ENCODE data around the gene GRK3. TPM values are rescaled to one million over a fixed set of nuclear protein-coding genes. Genes with fewer than 3 reads are reported as not detected.
"Not testable (repeated sequence)": the region's sequence is repeated elsewhere in the genome, so short reads cannot be mapped to it uniquely, and the experiment has no call there.

The GRK3 gene
- total RNA-seq, 3 donors from 2014 or later (not counting 1 experiment from before 2014, with no cell fraction given), result 2.2 to 7.2 (median 3.8) TPM

GRCh38 chr22:25557218-25557617 lies 7.3 kb upstream of the GRK3 start:
- H3K9me3 ChIP-seq (ENCODE audit: control insufficient read depth, insufficient read depth, low read length), result no peaks in the 10 kb centered on the region
- no peak for ATAC-seq
- 94% methylated on average over 5 of the region's 5 CpGs for WGBS (ENCODE audit: insufficient coverage)
- no peak overlapping the region for H3K4me3 ChIP-seq (ENCODE audit: low read length)
- H3K36me3 Mint-ChIP-seq, result no peaks in the 10 kb centered on the region
- H3K27ac ChIP-seq (ENCODE audit: low read length), result no peak overlapping the region
- DNase-seq, result no peak
- H3K27ac Mint-ChIP-seq, result no peak overlapping the region
- no peaks in the 10 kb centered on the region for H3K27me3 ChIP-seq (ENCODE audit: control insufficient read depth, insufficient read depth, low read length)
- no peak for TF ChIP-seq CTCF (IDR thresholded peaks at IDR 0.05)
- no peak overlapping the region for H3K4me3 Mint-ChIP-seq
- no peaks in the 10 kb centered on the region for H3K36me3 ChIP-seq (ENCODE audit: control insufficient read depth, insufficient read depth, low read length)
- no peaks in the 10 kb centered on the region for H3K4me1 ChIP-seq (ENCODE audit: control insufficient read depth, insufficient read depth, low read length)
- H3K4me1 Mint-ChIP-seq, result no peaks in the 10 kb centered on the region
- H3K27me3 Mint-ChIP-seq (ENCODE audit: low read depth in 2 of 2), result peaks cover 10 to 12% of the 10 kb centered on the region in 2 donors
- H3K9me3 Mint-ChIP-seq, result no peaks in the 10 kb centered on the region
- intact Hi-C loops (cut with micrococcal nuclease), result no loop called here

DNA sequence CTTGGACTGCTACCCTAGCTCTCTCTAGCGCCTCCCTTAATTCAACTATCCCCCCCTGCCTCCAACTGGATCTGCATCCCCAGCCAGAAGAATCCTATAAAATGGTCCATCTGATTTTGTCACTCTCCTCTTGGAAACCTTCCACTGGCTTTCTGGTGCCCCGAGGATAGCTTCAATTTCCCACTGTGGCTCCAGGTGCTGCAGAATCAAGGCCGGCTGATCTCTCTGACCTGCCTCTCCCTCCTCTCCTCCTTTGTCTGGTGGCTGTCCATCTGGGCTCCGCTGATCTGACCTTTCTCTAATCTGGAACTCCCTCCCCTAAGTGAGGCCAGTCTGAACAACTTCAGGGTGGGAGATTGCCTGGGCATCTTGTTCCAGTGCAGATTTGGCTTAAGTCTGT lies 6.1 kb upstream of the GRK3 start:
- no peak overlapping the region for H3K27ac Mint-ChIP-seq
- intact Hi-C loops (cut with micrococcal nuclease), result no loop called here
- ATAC-seq, result no peak
- no peak overlapping the region for H3K27ac ChIP-seq (ENCODE audit: low read length)
- no peaks in the 10 kb centered on the region for H3K27me3 ChIP-seq (ENCODE audit: control insufficient read depth, insufficient read depth, low read length)
- H3K36me3 ChIP-seq (ENCODE audit: control insufficient read depth, insufficient read depth, low read length), result no peaks in the 10 kb centered on the region
- 91% methylated on average over 4 of the region's 4 CpGs for WGBS (ENCODE audit: insufficient coverage)
- TF ChIP-seq CTCF (IDR thresholded peaks at IDR 0.05), result no peak
- H3K4me1 ChIP-seq (ENCODE audit: control insufficient read depth, insufficient read depth, low read length), result no peaks in the 10 kb centered on the region
- H3K9me3 ChIP-seq (ENCODE audit: control insufficient read depth, insufficient read depth, low read length), result no peaks in the 10 kb centered on the region
- H3K4me3 Mint-ChIP-seq, result no peak overlapping the region
- no peak for DNase-seq
- peaks cover 12 to 13% of the 10 kb centered on the region in 2 donors for H3K27me3 Mint-ChIP-seq (ENCODE audit: low read depth in 2 of 2)
- no peak overlapping the region for H3K4me3 ChIP-seq (ENCODE audit: low read length)
- H3K9me3 Mint-ChIP-seq, result no peaks in the 10 kb centered on the region
- peaks cover 4% of the 10 kb centered on the region in 2 donors for H3K4me1 Mint-ChIP-seq
- H3K36me3 Mint-ChIP-seq, result no peaks in the 10 kb centered on the region

GRCh38 chr22:25559910-25560309 lies 4.6 kb upstream of the GRK3 start:
- H3K4me1 Mint-ChIP-seq, result peaks cover 13% of the 10 kb centered on the region in 2 donors
- not testable (repeated sequence) for H3K27ac ChIP-seq (ENCODE audit: low read length); H3K36me3 Mint-ChIP-seq; H3K4me1 ChIP-seq (ENCODE audit: control insufficient read depth, insufficient read depth, low read length); H3K27ac Mint-ChIP-seq; H3K9me3 Mint-ChIP-seq; H3K9me3 ChIP-seq (ENCODE audit: control insufficient read depth, insufficient read depth, low read length); ATAC-seq; H3K27me3 ChIP-seq (ENCODE audit: control insufficient read depth, insufficient read depth, low read length); H3K4me3 ChIP-seq (ENCODE audit: low read length); H3K36me3 ChIP-seq (ENCODE audit: control insufficient read depth, insufficient read depth, low read length); H3K4me3 Mint-ChIP-seq; DNase-seq
- intact Hi-C loops (cut with micrococcal nuclease), result loop anchor here (5.0 kb wide), 1 partner anchor 143 kb away; no protein-coding TSS in a partner anchor
- H3K27me3 Mint-ChIP-seq (ENCODE audit: low read depth in 2 of 2), result peaks cover 10 to 19% of the 10 kb centered on the region in 2 donors
- 95% methylated on average over 2 of the region's 4 CpGs for WGBS (ENCODE audit: insufficient coverage)

- H3K4me3 Mint-ChIP-seq; H3K36me3 ChIP-seq (ENCODE audit: control insufficient read depth, insufficient read depth, low read length); H3K9me3 Mint-ChIP-seq; DNase-seq; H3K4me3 ChIP-seq (ENCODE audit: low read length); H3K27me3 ChIP-seq (ENCODE audit: control insufficient read depth, insufficient read depth, low read length); H3K9me3 ChIP-seq (ENCODE audit: control insufficient read depth, insufficient read depth, low read length); H3K36me3 Mint-ChIP-seq; H3K27ac ChIP-seq (ENCODE audit: low read length); H3K27ac Mint-ChIP-seq; ATAC-seq: not testable (repeated sequence)
- peaks cover 16% of the 10 kb centered on the region for H3K4me1 ChIP-seq (ENCODE audit: control insufficient read depth, insufficient read depth, low read length)
- intact Hi-C loops (cut with micrococcal nuclease), result loop anchor here (5.0 kb wide), 1 partner anchor 144 kb away; no protein-coding TSS in a partner anchor
- Mint-ChIP-seq H3K4me1 (peaks cover 19 to 24% of the 10 kb centered on the region in 2 donors), H3K27me3 (ENCODE audit: low read depth in 2 of 2) (peaks cover 11 to 26% of the 10 kb centered on the region in 2 donors)
- no CpG with 5 or more reads among the region's 3 CpGs for WGBS (ENCODE audit: insufficient coverage)
Observed at GRCh38 chr22:25561182-25561581, 3.3 kb upstream of the GRK3 start.

DNA sequence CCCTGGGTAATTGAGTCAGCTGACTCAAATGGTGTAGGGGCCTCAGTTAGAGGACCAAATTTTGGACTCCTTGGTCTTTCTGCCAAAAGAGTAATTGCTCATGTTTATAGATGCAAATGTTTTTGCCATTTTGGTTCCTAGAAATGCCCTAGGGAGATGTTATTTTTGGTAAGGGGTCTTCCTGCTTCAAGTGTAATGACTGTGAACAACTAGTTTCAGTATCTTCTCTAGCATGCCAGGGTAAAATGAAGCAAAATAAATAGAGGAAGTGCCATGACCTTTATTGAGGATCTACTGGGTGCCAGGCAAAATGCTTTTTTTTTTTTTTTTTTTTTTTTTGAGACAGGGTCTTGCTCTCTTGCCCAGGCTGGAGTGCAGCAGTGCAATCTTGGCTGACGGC lies 2.5 kb upstream of the GRK3 start:
- not testable (repeated sequence) for DNase-seq; H3K27ac ChIP-seq (ENCODE audit: low read length); H3K36me3 ChIP-seq (ENCODE audit: control insufficient read depth, insufficient read depth, low read length); ATAC-seq; H3K27ac Mint-ChIP-seq; H3K4me3 Mint-ChIP-seq; H3K36me3 Mint-ChIP-seq; H3K4me3 ChIP-seq (ENCODE audit: low read length); H3K27me3 ChIP-seq (ENCODE audit: control insufficient read depth, insufficient read depth, low read length); H3K9me3 Mint-ChIP-seq; H3K9me3 ChIP-seq (ENCODE audit: control insufficient read depth, insufficient read depth, low read length)
- H3K4me1 ChIP-seq (ENCODE audit: control insufficient read depth, insufficient read depth, low read length), result peaks cover 16% of the 10 kb centered on the region
- intact Hi-C loops (cut with micrococcal nuclease), result loop anchor here (5.0 kb wide), 1 partner anchor 145 kb away; no protein-coding TSS in a partner anchor
- WGBS (ENCODE audit: insufficient coverage), result 80% methylated on average over 1 of the region's 1 CpG
- H3K27me3 Mint-ChIP-seq (ENCODE audit: low read depth in 2 of 2), result peaks cover 18 to 27% of the 10 kb centered on the region in 2 donors
- peaks cover 19 to 27% of the 10 kb centered on the region in 2 donors for H3K4me1 Mint-ChIP-seq

DNA sequence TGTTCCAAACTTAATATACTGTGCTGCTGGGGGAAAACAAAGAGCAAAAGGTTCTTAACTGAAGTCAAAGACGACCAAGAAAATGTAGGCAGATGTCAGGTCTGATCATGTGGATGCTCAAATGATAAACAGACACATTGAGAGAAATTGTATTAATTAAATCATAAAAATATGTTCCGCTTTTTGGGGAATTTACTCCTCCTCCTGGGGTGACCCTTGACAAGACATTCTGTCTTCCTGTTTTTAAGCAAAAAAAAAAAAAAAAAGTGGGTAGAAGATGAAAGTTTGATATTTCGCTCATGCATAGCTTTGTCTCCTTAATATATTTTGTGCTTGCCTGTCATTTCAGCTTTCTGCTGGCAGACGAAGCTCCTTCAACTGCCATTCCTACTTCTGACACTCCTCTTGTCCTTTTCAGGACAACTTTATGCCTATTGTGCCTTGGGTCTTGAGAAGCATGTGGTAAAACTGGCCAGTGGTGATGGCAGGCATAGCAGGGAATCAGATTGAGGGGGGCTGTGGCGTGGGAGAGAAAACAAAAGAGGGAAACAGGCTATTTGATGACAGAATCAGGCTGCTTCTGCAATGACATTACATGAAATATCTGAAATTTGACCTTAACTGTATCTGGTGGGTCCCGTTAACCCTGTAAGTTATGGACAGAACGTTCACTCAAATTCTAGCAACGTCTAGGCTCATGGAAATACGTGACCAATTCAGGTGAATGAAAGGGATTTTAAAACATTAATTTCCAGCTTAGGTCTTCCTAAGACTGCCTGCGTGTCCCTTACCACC lies 1.3 kb upstream of the GRK3 start:
- H3K27ac ChIP-seq (ENCODE audit: low read length), result peak overlapping the region; percentile 78
- peaks cover 16% of the 10 kb centered on the region for H3K4me1 ChIP-seq (ENCODE audit: control insufficient read depth, insufficient read depth, low read length)
- 48% methylated on average over 8 of the region's 10 CpGs for WGBS (ENCODE audit: insufficient coverage)
- Mint-ChIP-seq H3K4me1 (peaks cover 19 to 27% of the 10 kb centered on the region in 2 donors), H3K27me3 (ENCODE audit: low read depth in 2 of 2) (peaks cover 26 to 30% of the 10 kb centered on the region in 2 donors), H3K27ac (peak overlapping the region in 1 of 2 donors; percentile 30), H3K4me3 (peak overlapping the region; percentile 82)
- not testable (repeated sequence) for H3K36me3 ChIP-seq (ENCODE audit: control insufficient read depth, insufficient read depth, low read length); H3K9me3 Mint-ChIP-seq; DNase-seq; H3K36me3 Mint-ChIP-seq; ATAC-seq; H3K9me3 ChIP-seq (ENCODE audit: control insufficient read depth, insufficient read depth, low read length); H3K27me3 ChIP-seq (ENCODE audit: control insufficient read depth, insufficient read depth, low read length)
- H3K4me3 ChIP-seq (ENCODE audit: low read length), result peak overlapping the region; percentile 43
- intact Hi-C loops (cut with micrococcal nuclease), result loop anchor here (5.0 kb wide), 1 partner anchor 146 kb away; no protein-coding TSS in a partner anchor
